GM23338 (cell line): ENCODE results near the gene TAPBPL. TPM values are rescaled to one million over a fixed set of nuclear protein-coding genes. Genes with fewer than 3 reads are reported as not detected.
"Not testable (repeated sequence)": the region's sequence is repeated elsewhere in the genome, so short reads cannot be mapped to it uniquely, and the experiment has no call there.

ENCODE experiments used
- ATAC-seq: fragments of 200-7000 bp; cut with Tn5 transposase; 3 replicates; pipeline ENCODE4 v1.9.1; 2020
- DNase-seq: peaks from one replicate; pipeline ENCODE4 v3.0.0-alpha.2; 2015; ENCODE audit warnings: low spot score
- H2AFZ ChIP-seq: fragments of 200-600 bp; sonication (generic); 2 replicates; pipeline ENCODE4 v1.8.0; 2016; ENCODE audit warnings: antibody characterized with exemption, mild to moderate bottlenecking, moderate library complexity
- H3F3A ChIP-seq: fragments of 200-600 bp; sonication (generic); replicated peaks from 2 replicates; pipeline ENCODE4 v1.8.0; 2017; ENCODE audit warnings: antibody characterized with exemption, mixed run types, low read depth
- H3K27ac ChIP-seq: fragments of 200-600 bp; sonication (generic); 2 replicates; pipeline ENCODE4 v1.6.1; 2016; ENCODE audit warnings: low read depth
- H3K27me3 ChIP-seq: fragments of 200-600 bp; sonication (generic); 2 replicates; pipeline ENCODE4 v1.8.0; 2016; ENCODE audit warnings: mild to moderate bottlenecking, mixed run types, moderate library complexity; ENCODE audit not compliant: insufficient read depth
- H3K36me3 ChIP-seq: fragments of 200-600 bp; sonication (generic); 2 replicates; pipeline ENCODE4 v1.8.0; 2016; ENCODE audit warnings: mild to moderate bottlenecking; ENCODE audit not compliant: insufficient read depth
- H3K4me1 ChIP-seq: fragments of 200-600 bp; sonication (generic); 2 replicates; pipeline ENCODE4 v1.8.0; 2016; ENCODE audit warnings: mild to moderate bottlenecking, moderate library complexity; ENCODE audit not compliant: insufficient read depth
- H3K4me2 ChIP-seq: fragments of 200-600 bp; sonication (generic); 2 replicates; pipeline ENCODE4 v1.7.1; 2017; ENCODE audit warnings: mixed run types
- H3K4me3 ChIP-seq: fragments of 200-600 bp; sonication (generic); 2 replicates; pipeline ENCODE4 v1.6.1; 2016; ENCODE audit warnings: mixed run types
- H3K79me2 ChIP-seq: fragments of 200-600 bp; sonication (generic); replicated peaks from 2 replicates; pipeline ENCODE4 v1.8.0; 2017; ENCODE audit warnings: mild to moderate bottlenecking; ENCODE audit not compliant: insufficient read depth
- H3K9me2 ChIP-seq: fragments of 200-600 bp; sonication (generic); 2 replicates; pipeline ENCODE4 v1.8.0; 2017; ENCODE audit not compliant: insufficient read depth
- H4K20me1 ChIP-seq: fragments of 200-600 bp; sonication (generic); replicated peaks from 2 replicates; pipeline ENCODE4 v1.8.0; 2017; ENCODE audit warnings: mild to moderate bottlenecking; ENCODE audit not compliant: insufficient read depth
- H3K27ac Mint-ChIP-seq: 2 replicates; pipeline ENCODE4 v1.8.0; 2020; ENCODE audit warnings: inconsistent platforms, mild to moderate bottlenecking, moderate library complexity, mixed read lengths
- H3K27me3 Mint-ChIP-seq: 3 replicates; pipeline ENCODE4 v1.8.0; 2022; ENCODE audit warnings: low read depth, mild to moderate bottlenecking, moderate library complexity, mixed read lengths, inconsistent platforms; ENCODE audit not compliant: insufficient read depth, poor library complexity
- H3K36me3 Mint-ChIP-seq: 3 replicates; pipeline ENCODE4 v1.8.0; 2021; ENCODE audit warnings: low read depth, mild to moderate bottlenecking, inconsistent platforms, moderate library complexity, mixed read lengths
- H3K4me1 Mint-ChIP-seq: 3 replicates; pipeline ENCODE4 v1.8.0; 2020; ENCODE audit warnings: mild to moderate bottlenecking, inconsistent platforms, mixed read lengths
- H3K4me3 Mint-ChIP-seq: 3 replicates; pipeline ENCODE4 v1.8.0; 2021; ENCODE audit warnings: moderate library complexity, mild to moderate bottlenecking, inconsistent platforms, mixed read lengths
- H3K9me3 Mint-ChIP-seq: 3 replicates; pipeline ENCODE4 v1.8.0; 2020; ENCODE audit warnings: moderate library complexity, mild to moderate bottlenecking, inconsistent platforms, mixed read lengths
- CTCF ChIP-seq, 2 experiments: fragments of 200-600 bp in 1 of 2; sonication (generic) in 1 of 2; conservative IDR thresholded peaks; 2 replicates each; pipeline versions ENCODE4 v1.5.1 to v1.6.1; 2016 to 2017; ENCODE audit warnings: antibody characterized with exemption in 2 of 2, low read depth in 2 of 2, mild to moderate bottlenecking in 2 of 2, moderate library complexity in 1 of 2
- ETS1 ChIP-seq: IDR thresholded peaks from 2 replicates; pipeline ENCODE4 v1.6.1; 2016; ENCODE audit warnings: antibody characterized with exemption
- EZH2phosphoT487 ChIP-seq: fragments of 200-600 bp; sonication (generic); IDR thresholded peaks from one replicate; pipeline ENCODE4 v1.8.1; 2018; ENCODE audit warnings: antibody characterized with exemption; ENCODE audit not compliant: unreplicated experiment
- JUNB ChIP-seq: IDR thresholded peaks from one replicate; pipeline ENCODE4 v1.6.1; 2016; ENCODE audit warnings: antibody characterized with exemption; ENCODE audit not compliant: unreplicated experiment
- STAT1 ChIP-seq: IDR thresholded peaks from one replicate; pipeline ENCODE4 v1.6.1; 2016; ENCODE audit warnings: antibody characterized with exemption; ENCODE audit not compliant: unreplicated experiment
- ZNF331 ChIP-seq: fragments of 250-450 bp; sonication (Bioruptor Pico); IDR thresholded peaks from 2 replicates; pipeline ENCODE4 v1.5.0; 2020; ENCODE audit warnings: low read depth, mild to moderate bottlenecking, moderate library complexity
- polyA plus RNA-seq: library from polyadenylated mRNA; unstranded; fragments of >200 nt; fragmentation: Nextera tagmentation; extraction: Ambion mirVana; gene quantifications from 2 replicates; pipeline ENCODE4 v1.2.1, GENCODE V29; 2016
- total RNA-seq: library from RNA; depleted of rRNA; stranded (reverse); fragments of >200 nt; shearing (Covaris generic); gene quantifications from 2 replicates; pipeline ENCODE4 v1.2.3, GENCODE V29; 2014

The TAPBPL gene
- total and polyA plus RNA-seq, 2 experiments from 2014 or later: 0.59 to 0.65 TPM

GRCh38 chr12:6466184-6466573 is 14.3 kb downstream of the TAPBPL start (continued):
- TF ChIP-seq EZH2phosphoT487 (no peak), STAT1 (no peak), ETS1 (no peak), ZNF331 (CRISPR knock-in tag) (no peak), JUNB (no peak), CTCF (conservative IDR thresholded peaks at IDR 0.05; ENCODE audit: low read depth in 2 of 2) (no peak)

- H3K36me3 Mint-ChIP-seq: peaks cover 48% of the 10 kb centered on the region
Measured at GRCh38 chr12:6466751-6467150, 14.9 kb downstream of the TAPBPL start.

GRCh38 chr12:6467571-6468282 is 15.9 kb downstream of the TAPBPL start:
- H3K4me1 ChIP-seq: peaks cover 14% of the 10 kb centered on the region
- H3F3A ChIP-seq: peaks cover 18% of the 10 kb centered on the region
- H3K9me3 Mint-ChIP-seq, H3K4me3 ChIP-seq, H3K4me3 Mint-ChIP-seq, H2AFZ ChIP-seq, DNase-seq, H3K4me2 ChIP-seq, H3K27me3 ChIP-seq, H3K27ac Mint-ChIP-seq, H3K27ac ChIP-seq, H3K9me2 ChIP-seq, H4K20me1 ChIP-seq, ATAC-seq: not testable (repeated sequence)
- peaks cover 12% of the 10 kb centered on the region for H3K36me3 ChIP-seq
- Mint-ChIP-seq H3K4me1 (peaks cover 16% of the 10 kb centered on the region), H3K36me3 (peaks cover 39% of the 10 kb centered on the region), H3K27me3 (peaks cover 11% of the 10 kb centered on the region)
- peaks cover 22% of the 10 kb centered on the region for H3K79me2 ChIP-seq

More at GRCh38 chr12:6466751-6467150, 14.9 kb downstream of the TAPBPL start:
- Mint-ChIP-seq H3K27me3 (peaks cover 13% of the 10 kb centered on the region), H3K4me1 (peaks cover 16% of the 10 kb centered on the region)
- H3K4me3 Mint-ChIP-seq, H3K27ac Mint-ChIP-seq, H3K4me2 ChIP-seq, H3K9me2 ChIP-seq, H2AFZ ChIP-seq, H3K27ac ChIP-seq, ATAC-seq, H3K4me3 ChIP-seq, DNase-seq, H3K9me3 Mint-ChIP-seq, H3K27me3 ChIP-seq, H4K20me1 ChIP-seq: not testable (repeated sequence)
- Histone ChIP-seq H3K79me2 (peaks cover 22% of the 10 kb centered on the region), H3K36me3 (peaks cover 12% of the 10 kb centered on the region), H3F3A (peaks cover 11% of the 10 kb centered on the region), H3K4me1 (peaks cover 14% of the 10 kb centered on the region)
